Neural cell (in vitro differentiated cells): ENCODE results near the gene SLC38A4. TPM values are rescaled to one million over a fixed set of nuclear protein-coding genes. Genes with fewer than 3 reads are reported as not detected.
"Not testable (repeated sequence)": the region's sequence is repeated elsewhere in the genome, so short reads cannot be mapped to it uniquely, and the experiment has no call there.

Experiments used
- H2AFZ ChIP-seq: fragments of 200-600, 300-800 bp; sonication (generic), shearing (Covaris generic); 2 replicates; pipeline ENCODE4 v1.6.0; 2014; ENCODE audit warnings: low read depth, mild to moderate bottlenecking, antibody characterized with exemption, low read length, moderate library complexity
- H3F3A ChIP-seq: fragments of 200-600 bp; shearing (Covaris generic); 2 replicates; pipeline ENCODE4 v1.6.1; 2016; ENCODE audit warnings: mild to moderate bottlenecking, moderate library complexity, mixed read lengths, antibody characterized with exemption, low read length; ENCODE audit not compliant: insufficient read depth, poor library complexity, severe bottlenecking
- H3K27ac ChIP-seq: fragments of 200-600, 300-800 bp; sonication (generic), shearing (Covaris generic); 2 replicates; pipeline ENCODE4 v1.5.1; 2014; ENCODE audit warnings: mild to moderate bottlenecking, low read length, moderate library complexity
- H3K27me3 ChIP-seq: fragments of 300-800, 200-600 bp; sonication (generic), shearing (Covaris generic); 2 replicates; pipeline ENCODE4 v1.6.0; 2014; ENCODE audit warnings: mild to moderate bottlenecking, low read depth, low read length, moderate library complexity; ENCODE audit not compliant: insufficient read depth
- H3K36me3 ChIP-seq: fragments of 300-800, 200-600 bp; sonication (generic), shearing (Covaris generic); 2 replicates; pipeline ENCODE4 v1.5.1; 2014; ENCODE audit warnings: mild to moderate bottlenecking, antibody characterized with exemption, low read length, moderate library complexity; ENCODE audit not compliant: insufficient read depth
- H3K4me2 ChIP-seq: fragments of 300-800, 200-600 bp; sonication (generic), shearing (Covaris generic); 2 replicates; pipeline ENCODE4 v1.6.0; 2014; ENCODE audit warnings: mild to moderate bottlenecking, low read length
- H3K4me3 ChIP-seq: fragments of 300-800, 200-600 bp; sonication (generic), shearing (Covaris generic); 2 replicates; pipeline ENCODE4 v1.5.1; 2014; ENCODE audit warnings: mild to moderate bottlenecking, low read length, moderate library complexity
- H3K79me2 ChIP-seq: fragments of 200-600 bp; shearing (Covaris generic); replicated peaks from 2 replicates; pipeline ENCODE4 v1.6.0; 2014; ENCODE audit warnings: mild to moderate bottlenecking, low read length, moderate library complexity; ENCODE audit not compliant: insufficient read depth
- H3K9ac ChIP-seq: fragments of 300-800, 200-600 bp; sonication (generic), shearing (Covaris generic); 2 replicates; pipeline ENCODE4 v1.6.1; 2016; ENCODE audit warnings: mild to moderate bottlenecking, low read length, mixed read lengths
- H3K9me2 ChIP-seq: fragments of 200-600 bp; shearing (Covaris generic); 2 replicates; pipeline ENCODE4 v1.6.1; 2016; ENCODE audit warnings: mild to moderate bottlenecking, low read length, mixed read lengths; ENCODE audit not compliant: insufficient read depth
- H3K9me3 ChIP-seq: fragments of 200-600, 300-800 bp; sonication (generic), shearing (Covaris generic); 2 replicates; pipeline ENCODE4 v1.6.1; 2016; ENCODE audit warnings: mild to moderate bottlenecking, mixed run types, low read length, moderate library complexity, mixed read lengths
- H4K20me1 ChIP-seq: fragments of 200-600 bp; shearing (Covaris generic); 2 replicates; pipeline ENCODE4 v1.6.1; 2016; ENCODE audit warnings: mild to moderate bottlenecking, mixed run types; ENCODE audit not compliant: insufficient read depth
- EP300 ChIP-seq: fragments of 450-650 bp; conservative IDR thresholded peaks from 2 replicates; pipeline ENCODE4 v1.6.1; 2014; ENCODE audit warnings: antibody characterized with exemption, mild to moderate bottlenecking, moderate library complexity; ENCODE audit not compliant: poor library complexity, severe bottlenecking
- EZH2 ChIP-seq: fragments of 200-600, 300-800 bp; shearing (Covaris generic), sonication (generic); IDR thresholded peaks from 2 replicates; pipeline ENCODE4 v1.6.1; 2014; ENCODE audit warnings: antibody characterized with exemption, low read length, borderline replicate concordance, mild to moderate bottlenecking; ENCODE audit not compliant: insufficient read depth, poor library complexity, severe bottlenecking
- MXI1 ChIP-seq: fragments of 450-650 bp; conservative IDR thresholded peaks from 2 replicates; pipeline ENCODE4 v1.6.1; 2014; ENCODE audit warnings: antibody characterized with exemption, mild to moderate bottlenecking; ENCODE audit not compliant: poor library complexity, severe bottlenecking
- POLR2AphosphoS5 ChIP-seq: IDR thresholded peaks from 2 replicates; pipeline ENCODE4 v1.6.1; 2012
- RAD21 ChIP-seq: fragments of 450-650 bp; conservative IDR thresholded peaks from 2 replicates; pipeline ENCODE4 v1.6.1; 2014; ENCODE audit warnings: antibody characterized with exemption, mild to moderate bottlenecking, moderate library complexity
- REST ChIP-seq: IDR thresholded peaks from 2 replicates; pipeline ENCODE4 v1.6.1; 2012; ENCODE audit warnings: borderline replicate concordance
- SMC3 ChIP-seq: fragments of 450-650 bp; conservative IDR thresholded peaks from 2 replicates; pipeline ENCODE4 v1.6.1; 2014; ENCODE audit warnings: antibody characterized with exemption, mild to moderate bottlenecking, moderate library complexity; ENCODE audit not compliant: poor library complexity
- TAF1 ChIP-seq: IDR thresholded peaks from 2 replicates; pipeline ENCODE4 v1.6.1; 2012; ENCODE audit warnings: low read depth
- polyA plus RNA-seq: library from polyadenylated mRNA; depleted of rRNA; stranded (reverse); fragments of >200 nt; gene quantifications from 2 replicates; pipeline ENCODE4 v1.2.3, GENCODE V29; 2014
- TF ChIP-seq, protein P1 (sequence below): fragments of 450-650 bp; IDR thresholded peaks from 2 replicates; pipeline ENCODE4 v1.5.1; 2014; ENCODE audit warnings: antibody characterized with exemption, mild to moderate bottlenecking, moderate library complexity; ENCODE audit not compliant: poor library complexity, severe bottlenecking

SLC38A4 gene
- polyA plus RNA-seq, 1 donor from 2014 or later, result not detected

- TF ChIP-seq TAF1, result no peak
Observed at GRCh38 chr12:46858368-46858767, 32.6 kb upstream of the SLC38A4 start (continued).

- Histone ChIP-seq H3K27me3 (no peaks in the 10 kb centered on the region), H3F3A (no peaks in the 10 kb centered on the region), H3K9me2 (no peaks in the 10 kb centered on the region), H3K79me2 (no peaks in the 10 kb centered on the region), H3K4me2 (no peak overlapping the region), H3K36me3 (no peaks in the 10 kb centered on the region), H3K9me3 (no peaks in the 10 kb centered on the region), H2AFZ (no peak overlapping the region), H3K27ac (no peak overlapping the region), H4K20me1 (no peaks in the 10 kb centered on the region), H3K4me3 (no peak overlapping the region), H3K9ac (no peak overlapping the region)
- TF ChIP-seq, protein P1, sequence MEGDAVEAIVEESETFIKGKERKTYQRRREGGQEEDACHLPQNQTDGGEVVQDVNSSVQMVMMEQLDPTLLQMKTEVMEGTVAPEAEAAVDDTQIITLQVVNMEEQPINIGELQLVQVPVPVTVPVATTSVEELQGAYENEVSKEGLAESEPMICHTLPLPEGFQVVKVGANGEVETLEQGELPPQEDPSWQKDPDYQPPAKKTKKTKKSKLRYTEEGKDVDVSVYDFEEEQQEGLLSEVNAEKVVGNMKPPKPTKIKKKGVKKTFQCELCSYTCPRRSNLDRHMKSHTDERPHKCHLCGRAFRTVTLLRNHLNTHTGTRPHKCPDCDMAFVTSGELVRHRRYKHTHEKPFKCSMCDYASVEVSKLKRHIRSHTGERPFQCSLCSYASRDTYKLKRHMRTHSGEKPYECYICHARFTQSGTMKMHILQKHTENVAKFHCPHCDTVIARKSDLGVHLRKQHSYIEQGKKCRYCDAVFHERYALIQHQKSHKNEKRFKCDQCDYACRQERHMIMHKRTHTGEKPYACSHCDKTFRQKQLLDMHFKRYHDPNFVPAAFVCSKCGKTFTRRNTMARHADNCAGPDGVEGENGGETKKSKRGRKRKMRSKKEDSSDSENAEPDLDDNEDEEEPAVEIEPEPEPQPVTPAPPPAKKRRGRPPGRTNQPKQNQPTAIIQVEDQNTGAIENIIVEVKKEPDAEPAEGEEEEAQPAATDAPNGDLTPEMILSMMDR, result no peak
- TF ChIP-seq POLR2AphosphoS5 (no peak), SMC3 (no peak), MXI1 (no peak), TAF1 (no peak), EZH2 (no peak), REST (no peak), EP300 (no peak), RAD21 (no peak)
Observed at GRCh38 chr12:46857486-46857885, 31.7 kb upstream of the SLC38A4 start.

DNA sequence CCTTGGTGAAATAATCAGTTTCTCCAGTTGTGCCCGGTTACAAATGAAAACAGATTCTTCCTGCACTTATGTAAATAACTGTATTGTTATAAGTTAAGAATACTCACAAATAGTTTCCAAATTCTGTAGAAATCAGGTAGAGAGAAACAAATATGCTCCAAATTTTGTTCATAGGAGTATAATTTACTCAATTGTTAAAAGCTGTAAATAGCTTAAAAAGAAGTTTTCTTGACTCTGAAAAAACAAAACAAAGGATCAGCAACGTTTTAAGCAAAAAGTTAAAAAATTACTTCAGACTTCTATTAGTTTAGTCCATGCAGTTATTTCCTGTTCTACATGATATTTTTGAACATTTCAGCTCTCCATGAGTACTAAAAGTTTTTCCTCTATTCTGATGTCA is 30.0 kb upstream of the SLC38A4 start:
- Histone ChIP-seq H3K79me2 (no peaks in the 10 kb centered on the region), H3K9me3 (no peaks in the 10 kb centered on the region), H3K36me3 (no peaks in the 10 kb centered on the region), H3K9me2 (no peaks in the 10 kb centered on the region), H3K4me3 (no peak overlapping the region), H3K27me3 (no peaks in the 10 kb centered on the region), H3K27ac (no peak overlapping the region), H3K9ac (no peak overlapping the region), H2AFZ (no peak overlapping the region), H3K4me2 (no peak overlapping the region), H3F3A (no peaks in the 10 kb centered on the region), H4K20me1 (no peaks in the 10 kb centered on the region)
- TF ChIP-seq SMC3 (no peak), POLR2AphosphoS5 (no peak), MXI1 (no peak), RAD21 (no peak), TAF1 (no peak), REST (no peak), EP300 (no peak), EZH2 (no peak)
- TF ChIP-seq, protein P1, result no peak

DNA sequence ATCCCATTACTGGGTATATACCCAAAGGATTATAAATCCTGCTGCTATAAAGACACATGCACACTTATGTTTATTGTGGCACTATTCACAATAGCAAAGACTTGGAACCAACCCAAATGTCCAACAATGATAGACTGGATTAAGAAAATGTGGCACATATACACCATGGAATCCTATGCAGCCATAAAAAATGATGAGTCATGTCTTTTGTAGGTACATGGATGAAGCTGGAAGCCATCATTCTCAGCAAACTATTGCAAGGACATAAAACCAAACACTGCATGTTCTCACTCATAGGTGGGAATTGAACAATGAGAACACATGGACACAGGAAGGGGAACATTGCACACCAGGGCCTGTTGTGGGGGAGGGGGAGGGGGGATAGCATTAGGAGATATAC is 28.4 kb upstream of the SLC38A4 start:
- not testable (repeated sequence) for H3K4me3 ChIP-seq, H2AFZ ChIP-seq, H3K27ac ChIP-seq, H3K9me2 ChIP-seq, H3K9ac ChIP-seq, H3K27me3 ChIP-seq, H3K36me3 ChIP-seq, H3F3A ChIP-seq, H3K4me2 ChIP-seq, H4K20me1 ChIP-seq, H3K9me3 ChIP-seq, H3K79me2 ChIP-seq
